Measurements from ENCODE around the gene DCDC1.

The DCDC1 gene

DNA sequence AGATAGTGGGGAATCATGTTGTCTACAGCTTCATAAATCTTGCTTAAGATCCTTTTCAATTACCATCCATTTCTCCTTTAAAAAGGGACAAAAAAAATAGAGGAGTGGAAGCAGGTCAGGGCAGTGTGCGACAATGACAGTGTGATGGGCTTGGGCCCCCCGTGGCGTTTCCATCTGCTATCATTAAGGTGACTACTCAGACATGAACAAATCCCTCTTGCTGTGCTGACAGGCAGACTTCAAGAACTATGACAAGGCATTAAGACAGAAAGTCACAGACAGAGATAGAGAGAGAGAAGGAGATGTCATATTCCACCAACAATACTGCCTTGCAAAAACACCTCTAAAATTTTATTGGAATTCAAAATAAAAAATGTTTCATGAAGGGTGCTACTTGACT lies 263.2 kb downstream of the DCDC1 start:
- no peak overlapping the region for H3K27ac ChIP-seq (ENCODE audit: poor library complexity, severe bottlenecking)
- DNase-seq (ENCODE audit: low spot score) (no peak), ATAC-seq (ENCODE audit: low read depth) (no peak)
- H3K9me3 ChIP-seq (ENCODE audit: severe bottlenecking), result no peaks in the 10 kb centered on the region
- no peak overlapping the region for H3K4me3 ChIP-seq (ENCODE audit: severe bottlenecking)
- H3K36me3 ChIP-seq (ENCODE audit: low read depth), result no peaks in the 10 kb centered on the region
- H3K27me3 ChIP-seq (ENCODE audit: insufficient read depth, poor library complexity, severe bottlenecking), result peaks cover 11% of the 10 kb centered on the region
- no peaks in the 10 kb centered on the region for H3K4me1 ChIP-seq (ENCODE audit: insufficient read depth, poor library complexity, severe bottlenecking)
- TF ChIP-seq, protein P1, sequence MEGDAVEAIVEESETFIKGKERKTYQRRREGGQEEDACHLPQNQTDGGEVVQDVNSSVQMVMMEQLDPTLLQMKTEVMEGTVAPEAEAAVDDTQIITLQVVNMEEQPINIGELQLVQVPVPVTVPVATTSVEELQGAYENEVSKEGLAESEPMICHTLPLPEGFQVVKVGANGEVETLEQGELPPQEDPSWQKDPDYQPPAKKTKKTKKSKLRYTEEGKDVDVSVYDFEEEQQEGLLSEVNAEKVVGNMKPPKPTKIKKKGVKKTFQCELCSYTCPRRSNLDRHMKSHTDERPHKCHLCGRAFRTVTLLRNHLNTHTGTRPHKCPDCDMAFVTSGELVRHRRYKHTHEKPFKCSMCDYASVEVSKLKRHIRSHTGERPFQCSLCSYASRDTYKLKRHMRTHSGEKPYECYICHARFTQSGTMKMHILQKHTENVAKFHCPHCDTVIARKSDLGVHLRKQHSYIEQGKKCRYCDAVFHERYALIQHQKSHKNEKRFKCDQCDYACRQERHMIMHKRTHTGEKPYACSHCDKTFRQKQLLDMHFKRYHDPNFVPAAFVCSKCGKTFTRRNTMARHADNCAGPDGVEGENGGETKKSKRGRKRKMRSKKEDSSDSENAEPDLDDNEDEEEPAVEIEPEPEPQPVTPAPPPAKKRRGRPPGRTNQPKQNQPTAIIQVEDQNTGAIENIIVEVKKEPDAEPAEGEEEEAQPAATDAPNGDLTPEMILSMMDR (IDR thresholded peaks at IDR 0.05; ENCODE audit: poor library complexity, severe bottlenecking), result no peak

DNA sequence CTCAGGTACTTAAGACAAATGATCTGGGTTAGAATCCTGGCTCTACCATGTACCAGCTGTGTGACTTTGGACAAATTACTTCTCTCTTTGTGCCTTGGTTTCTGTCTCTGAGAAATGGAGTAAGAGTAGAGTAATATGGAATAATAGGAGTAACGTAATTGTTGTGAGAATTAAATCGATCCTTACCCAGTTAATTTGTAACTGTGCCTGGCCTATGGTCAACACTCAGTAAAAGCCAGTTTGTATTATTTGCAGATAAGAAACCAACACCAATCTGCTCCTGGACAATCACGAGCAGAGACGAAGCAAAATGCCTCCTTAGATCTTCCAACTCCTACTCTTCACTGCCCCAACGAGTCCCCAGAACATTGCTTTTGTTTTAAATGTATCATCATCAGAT lies 266.7 kb downstream of the DCDC1 start:
- Histone ChIP-seq H3K27ac (ENCODE audit: poor library complexity, severe bottlenecking) (no peak overlapping the region), H3K27me3 (ENCODE audit: insufficient read depth, poor library complexity, severe bottlenecking) (peaks cover 9% of the 10 kb centered on the region), H3K36me3 (ENCODE audit: low read depth) (no peaks in the 10 kb centered on the region), H3K4me1 (ENCODE audit: insufficient read depth, poor library complexity, severe bottlenecking) (no peaks in the 10 kb centered on the region), H3K9me3 (ENCODE audit: severe bottlenecking) (no peaks in the 10 kb centered on the region), H3K4me3 (ENCODE audit: severe bottlenecking) (no peak overlapping the region)
- ATAC-seq (ENCODE audit: low read depth) (no peak), DNase-seq (ENCODE audit: low spot score) (no peak)
- TF ChIP-seq, protein P1 (IDR thresholded peaks at IDR 0.05; ENCODE audit: poor library complexity, severe bottlenecking), result no peak

DNA sequence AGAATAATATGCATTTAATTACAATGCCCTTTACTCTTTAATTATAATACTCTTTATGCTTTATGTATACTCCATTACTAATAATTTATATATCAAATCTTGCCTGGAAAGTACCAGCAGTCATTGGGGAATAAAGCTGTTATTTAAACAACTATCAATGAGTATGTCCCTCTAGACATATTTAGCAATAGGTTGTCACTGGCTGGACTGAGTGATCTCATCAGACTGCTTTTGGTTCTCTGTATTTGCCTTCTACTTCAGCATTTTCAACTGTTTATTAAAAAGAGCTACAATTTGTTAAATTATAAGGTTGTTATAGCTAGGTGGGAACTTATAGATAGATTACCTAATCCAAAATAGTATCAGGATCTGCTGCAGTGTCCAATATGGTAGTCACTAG lies 267.2 kb downstream of the DCDC1 start:
- ATAC-seq (ENCODE audit: low read depth) (no peak), DNase-seq (ENCODE audit: low spot score) (no peak)
- Histone ChIP-seq H3K36me3 (ENCODE audit: low read depth) (no peaks in the 10 kb centered on the region), H3K27ac (ENCODE audit: poor library complexity, severe bottlenecking) (no peak overlapping the region), H3K27me3 (ENCODE audit: insufficient read depth, poor library complexity, severe bottlenecking) (peaks cover 9% of the 10 kb centered on the region), H3K4me1 (ENCODE audit: insufficient read depth, poor library complexity, severe bottlenecking) (no peaks in the 10 kb centered on the region), H3K9me3 (ENCODE audit: severe bottlenecking) (no peaks in the 10 kb centered on the region), H3K4me3 (ENCODE audit: severe bottlenecking) (no peak overlapping the region)
- TF ChIP-seq, protein P1 (IDR thresholded peaks at IDR 0.05; ENCODE audit: poor library complexity, severe bottlenecking), result no peak

DNA sequence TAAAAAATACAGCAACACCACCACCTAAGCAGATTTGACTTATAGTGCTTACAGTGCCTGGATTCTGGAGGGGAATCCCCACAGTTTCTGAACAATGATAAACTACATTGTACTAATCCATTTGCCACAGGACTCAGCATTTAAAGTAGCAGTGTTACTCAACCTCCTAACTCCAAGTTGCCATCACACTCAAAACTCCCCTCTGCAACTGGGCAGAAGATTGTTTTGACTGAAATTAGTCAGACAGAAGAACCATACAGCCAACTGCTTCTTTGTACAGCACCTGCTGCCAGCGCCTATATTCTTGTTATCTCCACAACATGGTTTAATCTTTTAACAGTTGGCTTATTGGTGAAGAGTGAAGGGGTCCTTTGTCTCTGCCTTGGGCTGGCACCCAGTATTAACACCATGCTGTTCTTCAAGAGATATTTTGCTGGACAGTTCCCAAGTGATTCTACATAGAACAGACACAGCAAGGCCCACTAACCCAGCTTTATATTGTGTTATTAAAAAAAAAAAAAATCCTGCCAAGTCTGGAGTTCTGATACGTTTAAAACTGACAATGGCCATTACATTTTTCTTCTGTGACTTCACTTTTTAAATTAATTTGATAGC lies 273.2 kb downstream of the DCDC1 start:
- no peaks in the 10 kb centered on the region for H3K36me3 ChIP-seq (ENCODE audit: low read depth)
- no peaks in the 10 kb centered on the region for H3K27me3 ChIP-seq (ENCODE audit: insufficient read depth, poor library complexity, severe bottlenecking)
- no peak for ATAC-seq (ENCODE audit: low read depth)
- H3K4me3 ChIP-seq (ENCODE audit: severe bottlenecking), result no peak overlapping the region
- no peaks in the 10 kb centered on the region for H3K9me3 ChIP-seq (ENCODE audit: severe bottlenecking)
- TF ChIP-seq, protein P1 (IDR thresholded peaks at IDR 0.05; ENCODE audit: poor library complexity, severe bottlenecking), result no peak
- H3K4me1 ChIP-seq (ENCODE audit: insufficient read depth, poor library complexity, severe bottlenecking), result no peaks in the 10 kb centered on the region
- no peak for DNase-seq (ENCODE audit: low spot score)
- no peak overlapping the region for H3K27ac ChIP-seq (ENCODE audit: poor library complexity, severe bottlenecking)

DNA sequence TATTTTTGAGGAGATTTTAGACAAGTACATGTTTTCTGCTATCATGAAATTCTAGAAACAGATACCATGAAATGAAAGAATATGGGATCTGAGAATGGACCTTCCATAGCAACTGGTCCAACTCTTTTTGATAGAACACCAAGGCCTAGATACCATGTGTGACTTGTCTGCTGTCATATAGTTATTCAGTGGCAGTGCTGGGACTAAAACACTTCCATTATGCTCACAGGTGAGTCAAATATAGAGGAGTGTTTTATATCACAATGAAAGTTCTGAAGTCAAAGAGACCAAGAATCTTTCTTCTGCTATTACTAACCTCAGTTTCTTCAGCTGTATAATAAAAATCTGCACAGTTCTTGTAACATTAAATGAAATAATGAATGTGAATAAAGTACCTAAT lies 276.9 kb downstream of the DCDC1 start:
- Histone ChIP-seq H3K4me1 (ENCODE audit: insufficient read depth, poor library complexity, severe bottlenecking) (no peaks in the 10 kb centered on the region), H3K27me3 (ENCODE audit: insufficient read depth, poor library complexity, severe bottlenecking) (no peaks in the 10 kb centered on the region), H3K36me3 (ENCODE audit: low read depth) (no peaks in the 10 kb centered on the region), H3K4me3 (ENCODE audit: severe bottlenecking) (no peak overlapping the region), H3K9me3 (ENCODE audit: severe bottlenecking) (peaks cover 2% of the 10 kb centered on the region), H3K27ac (ENCODE audit: poor library complexity, severe bottlenecking) (no peak overlapping the region)
- ATAC-seq (ENCODE audit: low read depth), result no peak
- no peak for DNase-seq (ENCODE audit: low spot score)
- TF ChIP-seq, protein P1 (IDR thresholded peaks at IDR 0.05; ENCODE audit: poor library complexity, severe bottlenecking), result no peak

All from RWPE2 (cell line).